ENCODE data around the gene GOLGA6A. TPM values are rescaled to one million over a fixed set of nuclear protein-coding genes. Genes with fewer than 3 reads are reported as not detected.
"Not testable (repeated sequence)": the region's sequence is repeated elsewhere in the genome, so short reads cannot be mapped to it uniquely, and the experiment has no call there.

GOLGA6A gene
- total RNA-seq, 1 experiment from 2014 or later = not detected

DNA sequence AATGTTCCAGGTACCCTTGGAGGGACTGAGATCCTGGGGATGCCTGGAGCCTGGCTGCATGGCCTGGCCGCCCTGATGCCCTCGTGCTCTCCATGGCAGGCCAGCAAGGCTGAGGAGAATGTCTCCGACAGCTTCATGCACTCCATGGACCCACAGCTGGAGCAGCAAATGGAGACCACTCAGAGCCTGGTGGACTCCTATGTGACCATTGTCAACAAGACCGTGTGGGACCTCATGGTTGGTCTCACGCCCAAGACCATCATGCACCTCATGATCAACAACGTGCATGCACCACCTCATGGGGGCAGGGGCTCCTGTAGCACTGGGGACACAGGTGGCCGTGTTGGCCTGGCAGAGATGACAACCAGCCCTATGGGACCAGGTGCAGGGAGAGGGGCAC is 19.7 kb downstream of the GOLGA6A start:
- intact Hi-C loops (cut with micrococcal nuclease; ENCODE audit: unreplicated experiment) = no loop called here

GRCh38 chr15:74062236-74062635 is 20.1 kb downstream of the GOLGA6A start:
- no peak overlapping the region for H3K4me3 Mint-ChIP-seq (ENCODE audit: low read depth, unreplicated experiment)
- CTCF ChIA-PET = no interaction called here
- H3K36me3 Mint-ChIP-seq (ENCODE audit: insufficient read depth, unreplicated experiment) = no peaks in the 10 kb centered on the region
- BruUV-seq (replicated peaks) = no TSS peak
- TF ChIP-seq, protein P1, sequence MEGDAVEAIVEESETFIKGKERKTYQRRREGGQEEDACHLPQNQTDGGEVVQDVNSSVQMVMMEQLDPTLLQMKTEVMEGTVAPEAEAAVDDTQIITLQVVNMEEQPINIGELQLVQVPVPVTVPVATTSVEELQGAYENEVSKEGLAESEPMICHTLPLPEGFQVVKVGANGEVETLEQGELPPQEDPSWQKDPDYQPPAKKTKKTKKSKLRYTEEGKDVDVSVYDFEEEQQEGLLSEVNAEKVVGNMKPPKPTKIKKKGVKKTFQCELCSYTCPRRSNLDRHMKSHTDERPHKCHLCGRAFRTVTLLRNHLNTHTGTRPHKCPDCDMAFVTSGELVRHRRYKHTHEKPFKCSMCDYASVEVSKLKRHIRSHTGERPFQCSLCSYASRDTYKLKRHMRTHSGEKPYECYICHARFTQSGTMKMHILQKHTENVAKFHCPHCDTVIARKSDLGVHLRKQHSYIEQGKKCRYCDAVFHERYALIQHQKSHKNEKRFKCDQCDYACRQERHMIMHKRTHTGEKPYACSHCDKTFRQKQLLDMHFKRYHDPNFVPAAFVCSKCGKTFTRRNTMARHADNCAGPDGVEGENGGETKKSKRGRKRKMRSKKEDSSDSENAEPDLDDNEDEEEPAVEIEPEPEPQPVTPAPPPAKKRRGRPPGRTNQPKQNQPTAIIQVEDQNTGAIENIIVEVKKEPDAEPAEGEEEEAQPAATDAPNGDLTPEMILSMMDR (IDR thresholded peaks at IDR 0.05; ENCODE audit: unreplicated experiment) = no peak
- no peaks in the 10 kb centered on the region for H3K9me3 Mint-ChIP-seq (ENCODE audit: low read depth, unreplicated experiment)
- peaks cover 11% of the 10 kb centered on the region for H3K4me1 Mint-ChIP-seq (ENCODE audit: low read depth, unreplicated experiment)
- peaks cover 43% of the 10 kb centered on the region for H3K27me3 Mint-ChIP-seq (ENCODE audit: unreplicated experiment)
- intact Hi-C loops (cut with micrococcal nuclease; ENCODE audit: unreplicated experiment) = no loop called here
- no peak for DNase-seq
- H3K27ac Mint-ChIP-seq (ENCODE audit: unreplicated experiment) = no peak overlapping the region

More for the DNA sequence above, 19.7 kb downstream of the GOLGA6A start:
- CTCF ChIA-PET = no interaction called here
- no peaks in the 10 kb centered on the region for H3K9me3 Mint-ChIP-seq (ENCODE audit: low read depth, unreplicated experiment)
- no peak for DNase-seq
- peaks cover 11% of the 10 kb centered on the region for H3K4me1 Mint-ChIP-seq (ENCODE audit: low read depth, unreplicated experiment)
- no peak overlapping the region for H3K4me3 Mint-ChIP-seq (ENCODE audit: low read depth, unreplicated experiment)
- peaks cover 39% of the 10 kb centered on the region for H3K27me3 Mint-ChIP-seq (ENCODE audit: unreplicated experiment)
- no TSS peak for BruUV-seq (replicated peaks)
- no peak overlapping the region for H3K27ac Mint-ChIP-seq (ENCODE audit: unreplicated experiment)
- H3K36me3 Mint-ChIP-seq (ENCODE audit: insufficient read depth, unreplicated experiment) = no peaks in the 10 kb centered on the region
- TF ChIP-seq, protein P1 (IDR thresholded peaks at IDR 0.05; ENCODE audit: unreplicated experiment) = no peak

DNA sequence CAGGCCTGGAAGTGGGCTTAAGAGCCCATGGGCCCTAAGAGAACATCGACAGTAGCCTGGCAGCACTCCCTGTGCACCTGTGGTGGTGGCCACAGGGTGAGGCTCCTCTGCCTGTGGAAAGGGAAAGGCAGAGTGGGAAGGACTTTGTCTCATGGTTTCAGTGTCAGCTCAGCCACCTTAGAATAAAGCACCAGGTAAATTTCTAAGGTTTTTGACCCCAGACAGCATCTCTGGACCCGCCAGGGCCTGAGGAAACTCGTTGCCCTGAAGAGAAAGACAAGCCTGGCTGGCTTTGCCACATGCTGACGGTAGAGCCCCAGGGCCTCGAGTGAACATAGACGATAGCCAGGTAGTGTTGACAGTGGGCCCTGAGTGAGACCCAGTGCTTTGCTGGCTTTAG is 22.1 kb downstream of the GOLGA6A start:
- Mint-ChIP-seq H3K27ac (ENCODE audit: unreplicated experiment) (no peak overlapping the region), H3K4me1 (ENCODE audit: low read depth, unreplicated experiment) (peaks cover 9% of the 10 kb centered on the region), H3K36me3 (ENCODE audit: insufficient read depth, unreplicated experiment) (no peaks in the 10 kb centered on the region), H3K27me3 (ENCODE audit: unreplicated experiment) (peaks cover 39% of the 10 kb centered on the region), H3K4me3 (ENCODE audit: low read depth, unreplicated experiment) (no peak overlapping the region), H3K9me3 (ENCODE audit: low read depth, unreplicated experiment) (no peaks in the 10 kb centered on the region)
- TF ChIP-seq, protein P1 (IDR thresholded peaks at IDR 0.05; ENCODE audit: unreplicated experiment) = no peak
- CTCF ChIA-PET = no interaction called here
- intact Hi-C loops (cut with micrococcal nuclease; ENCODE audit: unreplicated experiment) = no loop called here
- BruUV-seq (replicated peaks) = no TSS peak
- DNase-seq = no peak

GRCh38 chr15:74059050-74059833 is 23.1 kb downstream of the GOLGA6A start:
- H3K36me3 Mint-ChIP-seq (ENCODE audit: insufficient read depth, unreplicated experiment); H3K4me1 Mint-ChIP-seq (ENCODE audit: low read depth, unreplicated experiment); H3K4me3 Mint-ChIP-seq (ENCODE audit: low read depth, unreplicated experiment); intact Hi-C loops (cut with micrococcal nuclease; ENCODE audit: unreplicated experiment); H3K27ac Mint-ChIP-seq (ENCODE audit: unreplicated experiment); DNase-seq; H3K9me3 Mint-ChIP-seq (ENCODE audit: low read depth, unreplicated experiment); BruUV-seq (replicated peaks): not testable (repeated sequence)
- peaks cover 29% of the 10 kb centered on the region for H3K27me3 Mint-ChIP-seq (ENCODE audit: unreplicated experiment)
- CTCF ChIA-PET = interaction anchor here (1.3 kb wide), 1 partner anchor 262 kb away, joined by 3 read pairs; no protein-coding TSS in a partner anchor

DNA sequence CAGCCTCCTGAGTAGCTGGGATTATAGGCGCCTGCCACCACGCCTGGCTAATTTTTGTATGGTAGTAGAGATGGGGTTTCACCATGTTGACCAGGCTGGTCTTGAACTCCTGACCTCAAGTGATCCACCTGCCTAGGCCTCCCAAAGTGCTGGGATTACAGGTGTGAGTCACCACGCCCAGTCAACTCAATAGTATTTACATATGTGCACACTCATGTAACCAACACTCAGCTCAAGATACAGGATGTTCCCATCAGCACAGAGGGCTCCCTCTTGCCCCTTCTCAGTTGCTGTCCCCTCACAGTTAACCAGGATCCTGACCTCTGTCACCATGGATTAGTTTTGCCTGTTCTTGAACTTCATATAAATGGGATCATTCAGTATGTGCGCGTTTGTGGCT is 26.0 kb downstream of the GOLGA6A start:
- BruUV-seq (replicated peaks); CTCF ChIA-PET; H3K9me3 Mint-ChIP-seq (ENCODE audit: low read depth, unreplicated experiment); H3K4me3 Mint-ChIP-seq (ENCODE audit: low read depth, unreplicated experiment); intact Hi-C loops (cut with micrococcal nuclease; ENCODE audit: unreplicated experiment); H3K27ac Mint-ChIP-seq (ENCODE audit: unreplicated experiment); DNase-seq; H3K36me3 Mint-ChIP-seq (ENCODE audit: insufficient read depth, unreplicated experiment): not testable (repeated sequence)
- Mint-ChIP-seq H3K27me3 (ENCODE audit: unreplicated experiment) (peaks cover 29% of the 10 kb centered on the region), H3K4me1 (ENCODE audit: low read depth, unreplicated experiment) (peaks cover 21% of the 10 kb centered on the region)
